GM10266 (cell line): ENCODE results near the gene PRR18.

ENCODE experiments used
- DNase-seq: peaks from one replicate; pipeline ENCODE4 v3.0.0; 2012; ENCODE audit errors: extremely low spot score
- CTCF ChIP-seq: IDR thresholded peaks from 2 replicates; pipeline ENCODE4 v1.5.1; 2012; ENCODE audit warnings: mild to moderate bottlenecking, low read depth; ENCODE audit not compliant: control insufficient read depth, insufficient read depth; ENCODE audit errors: missing control alignments

The PRR18 gene

GRCh38 chr6:166271376-166271765 is 36.8 kb downstream of the PRR18 start:
- no peak for DNase-seq
- TF ChIP-seq CTCF = no peak

GRCh38 chr6:166270706-166271375 is 37.4 kb downstream of the PRR18 start:
- DNase-seq = no peak
- no peak for TF ChIP-seq CTCF

- DNase-seq = no peak
- TF ChIP-seq CTCF = no peak
These were observed 38.7 kb downstream of the PRR18 start for GRCh38 chr6:166269301-166270039.

- no peak for TF ChIP-seq CTCF
- no peak for DNase-seq
These were observed 39.8 kb downstream of the PRR18 start for GRCh38 chr6:166268431-166268830.

- TF ChIP-seq CTCF = no peak
These were observed 40.7 kb downstream of the PRR18 start for GRCh38 chr6:166267526-166267925.

GRCh38 chr6:166266336-166266735 is 41.9 kb downstream of the PRR18 start:
- TF ChIP-seq CTCF = no peak
- no peak for DNase-seq

More at GRCh38 chr6:166267526-166267925, 40.7 kb downstream of the PRR18 start:
- no peak for DNase-seq
